Measurements from ENCODE around the gene CLEC2L. TPM values are rescaled to one million over a fixed set of nuclear protein-coding genes. Genes with fewer than 3 reads are reported as not detected.

The CLEC2L gene
- total RNA-seq, 1 donor from 2014 or later: not detected

DNA sequence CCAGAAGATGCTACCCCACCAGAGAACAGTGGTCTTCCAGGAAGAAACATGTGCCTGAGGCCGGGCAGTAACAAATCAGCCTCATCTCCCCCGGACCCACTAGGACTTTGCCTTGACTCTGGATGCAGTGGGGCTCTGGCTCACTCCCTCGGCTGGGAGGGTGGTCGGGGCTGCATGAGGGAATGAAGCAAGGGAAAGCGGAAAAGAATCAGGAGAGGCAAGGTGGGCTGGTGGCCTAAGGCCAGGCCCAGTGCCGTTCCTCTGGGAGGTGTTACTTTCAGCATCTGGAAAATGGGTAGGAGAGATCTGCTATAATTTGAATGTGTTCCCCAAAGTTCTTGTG is 51.8 kb downstream of the CLEC2L start:
- peak; percentile 31 for DNase-seq (ENCODE audit: low spot score)

DNA sequence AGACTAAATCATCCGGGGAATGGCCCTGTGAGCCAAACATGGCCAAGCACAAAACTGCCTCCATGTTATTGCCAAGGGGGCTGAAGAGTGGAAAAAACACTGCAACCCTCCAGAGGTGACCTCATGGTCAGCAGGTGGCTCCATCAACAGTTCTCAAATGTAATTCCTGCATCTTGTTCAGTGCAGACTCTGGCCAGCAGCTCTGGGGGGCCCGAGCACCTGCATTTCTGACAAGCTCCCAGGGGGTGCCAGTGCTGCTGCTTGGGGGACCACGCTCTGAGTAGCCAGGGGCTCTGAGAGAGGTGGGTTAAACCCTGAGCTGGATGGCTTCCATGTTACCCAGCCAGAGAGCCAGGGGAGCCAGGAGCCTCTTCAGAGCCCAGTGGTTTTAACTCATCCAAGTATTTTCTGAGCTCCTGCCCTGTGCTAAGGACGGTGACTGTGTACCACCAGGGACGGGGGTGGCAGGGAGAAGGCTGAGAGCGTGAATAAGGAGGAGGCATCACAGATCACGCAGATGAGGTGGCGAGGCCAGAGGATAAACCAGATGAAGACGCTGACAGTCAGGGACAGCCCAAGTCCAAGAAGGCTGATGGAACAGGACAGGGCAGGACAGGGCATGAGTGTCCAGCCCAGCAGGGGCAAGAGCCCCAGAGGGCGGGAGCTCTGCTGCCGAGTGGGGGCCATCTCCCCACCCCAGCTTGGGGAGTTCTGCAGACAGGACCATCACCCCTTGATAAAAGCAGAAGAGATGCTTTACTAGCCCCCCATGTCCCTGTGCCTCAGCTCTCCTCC is 52.9 kb downstream of the CLEC2L start:
- peak; percentile 32 for DNase-seq (ENCODE audit: low spot score)

DNA sequence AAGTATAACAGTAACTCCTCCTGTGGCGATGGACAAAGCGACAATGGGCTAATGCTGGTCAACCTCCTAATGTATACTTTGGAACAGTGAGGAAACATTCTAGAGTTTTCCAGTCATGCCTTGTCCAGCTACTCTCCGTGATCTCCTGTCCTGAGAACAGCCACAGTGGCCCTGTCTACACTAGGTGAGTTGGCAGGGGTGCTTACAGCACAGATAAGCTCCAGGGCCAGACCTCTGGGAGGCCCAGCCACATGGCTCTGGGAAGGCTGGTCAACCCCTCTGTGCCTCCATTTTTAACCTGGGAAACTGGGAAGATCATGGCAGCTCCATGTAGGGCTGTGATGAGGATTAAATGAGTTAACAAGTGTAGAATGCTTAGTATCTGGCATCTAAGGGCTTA is 57.0 kb downstream of the CLEC2L start:
- DNase-seq (ENCODE audit: low spot score): peak; percentile 18

DNA sequence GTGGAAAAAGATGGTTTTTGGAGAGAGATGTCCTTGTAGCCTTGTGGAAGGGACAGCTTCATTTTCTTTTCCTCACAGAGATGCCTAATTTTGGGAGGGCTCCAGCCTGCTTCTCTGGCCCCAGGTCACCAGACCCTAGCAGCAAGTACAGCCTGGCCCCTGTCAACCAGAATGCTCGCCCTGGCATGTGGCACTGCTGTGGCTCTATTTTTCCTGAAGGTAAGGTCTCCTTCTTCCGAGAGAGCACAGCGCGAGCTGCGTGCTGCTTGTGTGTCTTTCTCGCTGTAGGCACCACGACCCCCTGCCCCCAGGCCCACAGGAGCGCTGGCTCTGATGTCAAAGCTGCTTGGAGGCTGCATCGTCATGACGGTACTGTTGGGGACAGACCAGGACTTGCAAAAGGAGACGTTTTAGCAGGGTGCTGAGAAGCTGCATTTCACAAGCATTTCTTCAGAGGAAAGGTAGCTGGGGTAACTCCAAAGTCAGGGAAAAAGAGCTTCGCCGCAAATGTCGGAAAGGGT is 58.7 kb downstream of the CLEC2L start:
- DNase-seq (ENCODE audit: low spot score): peak; percentile 34

- peak; percentile 36 for DNase-seq (ENCODE audit: low spot score)
These were observed 59.2 kb downstream of the CLEC2L start for GRCh38 chr7:139582671-139583155.

DNA sequence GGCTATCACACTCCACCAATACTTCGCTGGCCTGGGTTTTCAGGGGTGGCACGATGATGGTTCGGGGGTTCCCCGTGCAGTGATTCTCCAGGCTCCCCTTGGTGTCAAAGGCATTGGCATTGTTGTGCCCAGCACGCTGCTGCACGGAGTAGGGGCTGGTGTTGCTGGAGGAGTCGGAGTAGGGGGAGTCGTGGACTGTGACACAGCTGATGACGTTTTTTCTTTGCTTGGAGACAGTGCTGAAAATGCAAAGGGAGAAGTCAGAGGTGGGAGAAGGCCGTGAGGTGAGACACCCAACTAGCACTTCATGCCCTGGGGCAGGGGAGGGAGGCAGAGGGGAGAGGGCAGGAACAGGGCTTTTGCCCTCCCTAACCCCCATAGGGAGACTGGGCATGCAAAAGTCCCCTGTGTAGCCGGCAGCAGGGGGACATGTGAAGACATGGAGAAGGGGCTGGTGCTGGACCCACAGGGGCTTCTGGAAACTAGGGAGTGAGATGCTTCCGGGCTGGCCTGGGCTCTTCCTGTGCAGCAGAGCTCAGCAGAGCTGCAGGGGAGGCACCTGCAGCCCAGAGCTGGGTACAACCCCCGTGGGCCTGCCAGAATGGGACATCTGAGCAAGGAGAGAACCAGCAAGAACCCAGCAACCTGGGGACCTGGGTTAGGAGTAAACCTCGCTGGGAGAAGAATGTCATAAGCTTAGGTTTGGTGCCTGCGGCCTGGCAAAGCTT is 60.5 kb downstream of the CLEC2L start:
- DNase-seq (ENCODE audit: low spot score): peak; percentile 33

GRCh38 chr7:139585042-139585441 is 61.6 kb downstream of the CLEC2L start:
- peak; percentile 20 for DNase-seq (ENCODE audit: low spot score)

- no peak for DNase-seq (ENCODE audit: low spot score)
These were observed 62.8 kb downstream of the CLEC2L start for GRCh38 chr7:139586286-139586685.

- no peak for DNase-seq (ENCODE audit: low spot score)
These were observed 64.0 kb downstream of the CLEC2L start for GRCh38 chr7:139587535-139587934.

DNA sequence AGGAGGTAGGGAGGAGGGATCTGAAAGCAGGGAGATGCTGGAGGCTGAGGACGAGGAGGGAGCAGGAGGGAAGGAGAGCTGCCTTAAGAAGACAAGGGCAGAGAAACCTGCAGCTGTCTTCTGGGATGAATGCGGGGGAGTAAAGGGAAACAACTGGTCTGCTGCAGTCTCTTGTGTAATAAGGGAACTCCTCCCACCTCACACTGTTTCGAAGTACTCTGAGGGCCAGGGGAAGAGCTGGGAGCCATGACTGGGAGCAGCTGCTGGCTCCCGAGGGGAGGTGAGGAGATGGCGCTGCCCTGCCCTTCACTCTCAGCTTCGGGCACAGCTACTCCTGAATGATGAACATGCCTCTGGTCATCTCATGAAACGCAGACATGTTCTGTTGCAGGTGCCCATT is 65.1 kb downstream of the CLEC2L start:
- DNase-seq (ENCODE audit: low spot score): no peak

- DNase-seq (ENCODE audit: low spot score): no peak
These were observed 66.0 kb downstream of the CLEC2L start for GRCh38 chr7:139589474-139589873.

DNA sequence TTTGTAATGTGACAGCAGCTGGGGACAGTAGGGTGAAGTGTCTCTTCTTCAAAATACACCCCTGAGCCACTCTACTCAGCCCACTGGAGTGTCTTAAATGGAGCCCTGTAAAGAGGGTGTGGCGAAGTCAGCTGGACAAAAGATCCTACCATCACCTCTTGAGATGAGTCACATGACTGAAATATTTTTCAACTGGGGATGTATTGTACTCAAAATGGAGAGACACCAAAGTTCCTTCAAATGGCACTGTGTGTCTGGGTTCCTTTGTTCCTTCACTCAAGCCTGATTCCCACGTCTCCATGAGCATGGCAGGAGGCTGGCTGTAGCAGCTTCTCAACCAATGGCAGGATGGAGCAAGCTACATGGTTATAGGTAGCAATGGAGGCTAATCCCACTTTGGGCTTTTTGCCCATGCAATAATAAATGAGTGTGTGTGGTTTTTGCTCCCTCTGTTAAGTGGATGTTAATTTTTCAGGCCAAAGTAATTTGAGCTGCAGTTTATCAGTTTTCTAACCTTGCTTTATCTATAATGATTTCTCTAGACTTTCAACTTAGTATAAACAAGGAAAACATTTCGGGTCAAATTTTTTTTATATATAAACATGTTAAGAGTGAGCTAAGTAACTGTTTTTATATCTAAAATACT is 68.2 kb downstream of the CLEC2L start:
- DNase-seq (ENCODE audit: low spot score): no peak

DNA sequence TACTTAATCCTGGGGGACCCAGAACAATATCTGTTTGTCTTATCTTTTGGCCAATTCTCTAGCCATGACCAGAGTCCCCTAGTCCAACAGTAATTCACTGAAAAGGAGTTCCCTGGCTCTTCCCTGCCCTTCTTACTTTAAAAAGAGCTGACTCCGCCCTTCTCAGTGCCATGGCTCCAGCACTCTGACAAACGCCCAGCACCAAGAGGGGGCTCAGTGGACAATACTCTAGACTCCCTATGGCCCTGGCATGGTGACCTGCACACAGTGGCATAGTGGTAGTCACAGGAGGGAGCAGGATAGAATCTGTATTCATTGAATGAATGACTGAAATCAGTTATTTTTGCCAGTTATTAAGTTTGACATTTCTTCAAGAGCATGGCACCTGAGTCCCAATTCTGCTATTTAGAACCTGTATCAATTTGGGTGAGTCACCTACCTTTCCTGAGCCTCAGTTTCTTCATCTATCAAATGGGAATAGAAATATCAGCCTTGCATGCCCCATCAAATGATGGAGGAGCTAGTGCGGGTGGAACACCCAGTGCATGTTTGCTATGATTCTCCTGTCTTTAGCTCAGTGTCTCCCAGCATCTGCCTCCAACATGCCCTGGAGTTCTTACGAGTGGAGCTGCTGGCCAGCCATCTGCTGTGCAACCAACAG is 69.4 kb downstream of the CLEC2L start:
- no peak for DNase-seq (ENCODE audit: low spot score)

- DNase-seq (ENCODE audit: low spot score): no peak
These were observed 70.6 kb downstream of the CLEC2L start for GRCh38 chr7:139594090-139594489.

Other genes with a start within 250 kb of the CLEC2L start
- gene FMC1, start 182.3 kb upstream of the CLEC2L start, total RNA-seq: 7.3 TPM
- 140 TPM for gene LUC7L2, start 163.8 kb upstream of the CLEC2L start, total RNA-seq
- gene KLRG2, start 40.0 kb upstream of the CLEC2L start, total RNA-seq: 0.49 TPM

All from ureter (tissue), 1 donor.